GM21447 (cell line): ENCODE measurements around the gene CD2AP.
"Not testable (repeated sequence)": the region's sequence is repeated elsewhere in the genome, so short reads cannot be mapped to it uniquely, and the experiment has no call there.

Experiments
- ATAC-seq: cut with Tn5 transposase; IDR thresholded peaks from one replicate; pipeline ENCODE4 v1.9.1; 2021; ENCODE audit not compliant: unreplicated experiment

CD2AP gene

GRCh38 chr6:47556459-47556858 lies 78.9 kb downstream of the CD2AP start:
- not testable (repeated sequence) for ATAC-seq

- ATAC-seq, result no peak
Observed at GRCh38 chr6:47563162-47563561, 85.6 kb downstream of the CD2AP start.

GRCh38 chr6:47566602-47567001 lies 89.0 kb downstream of the CD2AP start:
- ATAC-seq, result not testable (repeated sequence)

GRCh38 chr6:47567586-47567985 lies 90.0 kb downstream of the CD2AP start:
- ATAC-seq, result no peak

GRCh38 chr6:47571488-47571887 lies 93.9 kb downstream of the CD2AP start:
- no peak for ATAC-seq

- ATAC-seq, result no peak
Observed at GRCh38 chr6:47573109-47573508, 95.5 kb downstream of the CD2AP start.

GRCh38 chr6:47574789-47575188 lies 97.2 kb downstream of the CD2AP start:
- no peak for ATAC-seq

GRCh38 chr6:47579040-47579439 lies 101.5 kb downstream of the CD2AP start:
- ATAC-seq, result no peak

GRCh38 chr6:47581591-47581990 lies 104.0 kb downstream of the CD2AP start:
- ATAC-seq, result peak; percentile 80

- no peak for ATAC-seq
Observed at GRCh38 chr6:47587493-47587892, 109.9 kb downstream of the CD2AP start.

- ATAC-seq, result no peak
Observed at GRCh38 chr6:47592131-47592840, 114.7 kb downstream of the CD2AP start.

- ATAC-seq, result no peak
Observed at GRCh38 chr6:47593979-47594378, 116.4 kb downstream of the CD2AP start.

GRCh38 chr6:47595785-47596184 lies 118.2 kb downstream of the CD2AP start:
- ATAC-seq, result no peak

- ATAC-seq, result no peak
Observed at GRCh38 chr6:47598367-47598766, 120.8 kb downstream of the CD2AP start.

GRCh38 chr6:47599512-47599911 lies 121.9 kb downstream of the CD2AP start:
- no peak for ATAC-seq

- ATAC-seq, result no peak
Observed at GRCh38 chr6:47603227-47603626, 125.6 kb downstream of the CD2AP start.

GRCh38 chr6:47603995-47604394 lies 126.4 kb downstream of the CD2AP start:
- ATAC-seq, result no peak

GRCh38 chr6:47621838-47622449 lies 144.4 kb downstream of the CD2AP start:
- ATAC-seq, result no peak

- ATAC-seq, result no peak
Observed at GRCh38 chr6:47626782-47627181, 149.2 kb downstream of the CD2AP start.

- ATAC-seq, result no peak
Observed at GRCh38 chr6:47628448-47629272, 151.1 kb downstream of the CD2AP start.

GRCh38 chr6:47629954-47630353 lies 152.4 kb downstream of the CD2AP start:
- no peak for ATAC-seq

GRCh38 chr6:47630587-47630986 lies 153.0 kb downstream of the CD2AP start:
- ATAC-seq, result no peak
